AG10803 (cell line): ENCODE measurements around the gene EXOC1L.

ENCODE experiments used
- DNase-seq: peaks from one replicate; pipeline ENCODE4 v3.0.0; 2010; ENCODE audit warnings: low read depth
- H3K4me3 ChIP-seq: 2 replicates; pipeline ENCODE4 v1.5.1; 2011; ENCODE audit warnings: mild to moderate bottlenecking, low read length, control low read depth
- CTCF ChIP-seq: conservative IDR thresholded peaks from 2 replicates; pipeline ENCODE4 v1.5.1; 2011; ENCODE audit warnings: mild to moderate bottlenecking, low read length, control low read depth, inconsistent platforms

The EXOC1L gene

GRCh38 chr4:55793479-55793878 is 26.1 kb upstream of the EXOC1L start:
- peak overlapping the region; percentile 13; the same call in 1 of the 2 replicates for H3K4me3 ChIP-seq
- TF ChIP-seq CTCF = no peak
- DNase-seq = no peak

- no peak overlapping the region for H3K4me3 ChIP-seq
- no peak for TF ChIP-seq CTCF
- DNase-seq = no peak
Measured at GRCh38 chr4:55794053-55794452, 25.5 kb upstream of the EXOC1L start.

GRCh38 chr4:55795341-55795740 is 24.2 kb upstream of the EXOC1L start:
- TF ChIP-seq CTCF = no peak
- no peak for DNase-seq
- no peak overlapping the region for H3K4me3 ChIP-seq

- no peak for TF ChIP-seq CTCF
- no peak for DNase-seq
- no peak overlapping the region for H3K4me3 ChIP-seq
Measured at GRCh38 chr4:55801498-55801897, 18.1 kb upstream of the EXOC1L start.

GRCh38 chr4:55807556-55807955 is 12.0 kb upstream of the EXOC1L start:
- no peak for DNase-seq
- TF ChIP-seq CTCF = no peak
- no peak overlapping the region for H3K4me3 ChIP-seq

- TF ChIP-seq CTCF = no peak
- H3K4me3 ChIP-seq = no peak overlapping the region
- DNase-seq = no peak
Measured at GRCh38 chr4:55808186-55808585, 11.4 kb upstream of the EXOC1L start.

- TF ChIP-seq CTCF = no peak
- no peak for DNase-seq
- H3K4me3 ChIP-seq = no peak overlapping the region
Measured at GRCh38 chr4:55808632-55809031, 11.0 kb upstream of the EXOC1L start.
